Mesothelial cell of epicardium (in vitro differentiated cells): ENCODE measurements around the gene ZNF155. TPM values are rescaled to one million over a fixed set of nuclear protein-coding genes. Genes with fewer than 3 reads are reported as not detected.

Experiments used
- DNase-seq, 2 experiments: peaks; one replicate each; pipeline ENCODE4 v3.0.0; 2021; ENCODE audit warnings: low spot score in 2 of 2; ENCODE audit not compliant: unreplicated experiment in 2 of 2
- H3K27ac Mint-ChIP-seq: 2 replicates; pipeline ENCODE4 v1.8.0; 2021; ENCODE audit warnings: mixed read lengths
- H3K27me3 Mint-ChIP-seq: 2 replicates; pipeline ENCODE4 v1.8.0; 2021; ENCODE audit warnings: low read depth, mixed read lengths
- H3K36me3 Mint-ChIP-seq: 2 replicates; pipeline ENCODE4 v1.8.0; 2021; ENCODE audit warnings: mixed read lengths
- H3K4me1 Mint-ChIP-seq: 2 replicates; pipeline ENCODE4 v1.8.0; 2021; ENCODE audit warnings: mixed read lengths
- H3K4me3 Mint-ChIP-seq: 2 replicates; pipeline ENCODE4 v1.8.0; 2021; ENCODE audit warnings: mild to moderate bottlenecking, moderate library complexity, mixed read lengths
- H3K9me3 Mint-ChIP-seq: 2 replicates; pipeline ENCODE4 v1.8.0; 2021; ENCODE audit warnings: mixed read lengths
- total RNA-seq: library from RNA; stranded (reverse); gene quantifications from 3 replicates; pipeline ENCODE4 v1.2.1, GENCODE V29; 2021
- TF ChIP-seq, protein P1 (sequence below): fragments of 200-600 bp; sonication (generic); IDR thresholded peaks from one replicate; pipeline ENCODE4 v1.5.0; 2021; ENCODE audit warnings: antibody characterized with exemption; ENCODE audit not compliant: unreplicated experiment

The ZNF155 gene
- total RNA-seq, 1 donor from 2014 or later = 14.2 TPM

DNA sequence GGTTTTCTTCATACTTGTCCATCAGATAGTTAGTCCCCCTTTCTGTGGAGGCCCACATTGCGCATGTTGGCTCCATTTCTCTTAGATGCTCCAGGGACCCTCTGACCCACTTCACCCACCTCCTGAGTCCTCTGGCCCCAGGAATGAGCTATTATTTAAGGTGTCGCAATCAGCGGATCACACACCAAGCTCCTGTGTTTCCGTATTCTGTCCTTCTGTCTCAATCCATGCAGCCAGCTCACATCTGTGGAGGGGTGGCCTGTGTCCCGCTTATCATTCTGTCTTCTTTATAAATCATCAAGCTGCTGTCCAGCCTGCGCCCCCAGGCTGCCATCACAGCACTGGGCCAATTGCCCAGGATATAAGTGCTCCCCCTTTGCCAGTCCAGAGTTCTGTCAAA is 23.5 kb downstream of the ZNF155 start:
- Mint-ChIP-seq H3K4me1 (peaks cover 8% of the 10 kb centered on the region), H3K36me3 (peaks cover 65% of the 10 kb centered on the region), H3K27me3 (no peaks in the 10 kb centered on the region), H3K9me3 (peaks cover 62% of the 10 kb centered on the region), H3K4me3 (no peak overlapping the region), H3K27ac (no peak overlapping the region)
- TF ChIP-seq, protein P1, sequence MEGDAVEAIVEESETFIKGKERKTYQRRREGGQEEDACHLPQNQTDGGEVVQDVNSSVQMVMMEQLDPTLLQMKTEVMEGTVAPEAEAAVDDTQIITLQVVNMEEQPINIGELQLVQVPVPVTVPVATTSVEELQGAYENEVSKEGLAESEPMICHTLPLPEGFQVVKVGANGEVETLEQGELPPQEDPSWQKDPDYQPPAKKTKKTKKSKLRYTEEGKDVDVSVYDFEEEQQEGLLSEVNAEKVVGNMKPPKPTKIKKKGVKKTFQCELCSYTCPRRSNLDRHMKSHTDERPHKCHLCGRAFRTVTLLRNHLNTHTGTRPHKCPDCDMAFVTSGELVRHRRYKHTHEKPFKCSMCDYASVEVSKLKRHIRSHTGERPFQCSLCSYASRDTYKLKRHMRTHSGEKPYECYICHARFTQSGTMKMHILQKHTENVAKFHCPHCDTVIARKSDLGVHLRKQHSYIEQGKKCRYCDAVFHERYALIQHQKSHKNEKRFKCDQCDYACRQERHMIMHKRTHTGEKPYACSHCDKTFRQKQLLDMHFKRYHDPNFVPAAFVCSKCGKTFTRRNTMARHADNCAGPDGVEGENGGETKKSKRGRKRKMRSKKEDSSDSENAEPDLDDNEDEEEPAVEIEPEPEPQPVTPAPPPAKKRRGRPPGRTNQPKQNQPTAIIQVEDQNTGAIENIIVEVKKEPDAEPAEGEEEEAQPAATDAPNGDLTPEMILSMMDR = no peak
- no peak for DNase-seq

- Mint-ChIP-seq H3K27ac (no peak overlapping the region), H3K4me1 (no peaks in the 10 kb centered on the region), H3K9me3 (peaks cover 86% of the 10 kb centered on the region), H3K4me3 (no peak overlapping the region), H3K36me3 (peaks cover 82% of the 10 kb centered on the region), H3K27me3 (no peaks in the 10 kb centered on the region)
- TF ChIP-seq, protein P1 = no peak
- DNase-seq = no peak
Observed at GRCh38 chr19:44010468-44010867, 26.5 kb downstream of the ZNF155 start.

GRCh38 chr19:44019498-44019897 is 35.5 kb downstream of the ZNF155 start:
- peaks cover under 1% of the 10 kb centered on the region for H3K36me3 Mint-ChIP-seq
- H3K4me3 Mint-ChIP-seq = no peak overlapping the region
- TF ChIP-seq, protein P1 = no peak
- H3K27me3 Mint-ChIP-seq = peaks cover 20% of the 10 kb centered on the region
- H3K4me1 Mint-ChIP-seq = no peaks in the 10 kb centered on the region
- peaks cover 49% of the 10 kb centered on the region for H3K9me3 Mint-ChIP-seq
- no peak for DNase-seq
- H3K27ac Mint-ChIP-seq = no peak overlapping the region

GRCh38 chr19:44021221-44021620 is 37.2 kb downstream of the ZNF155 start:
- H3K4me1 Mint-ChIP-seq = peaks cover 13% of the 10 kb centered on the region
- peaks cover 39% of the 10 kb centered on the region for H3K9me3 Mint-ChIP-seq

DNA sequence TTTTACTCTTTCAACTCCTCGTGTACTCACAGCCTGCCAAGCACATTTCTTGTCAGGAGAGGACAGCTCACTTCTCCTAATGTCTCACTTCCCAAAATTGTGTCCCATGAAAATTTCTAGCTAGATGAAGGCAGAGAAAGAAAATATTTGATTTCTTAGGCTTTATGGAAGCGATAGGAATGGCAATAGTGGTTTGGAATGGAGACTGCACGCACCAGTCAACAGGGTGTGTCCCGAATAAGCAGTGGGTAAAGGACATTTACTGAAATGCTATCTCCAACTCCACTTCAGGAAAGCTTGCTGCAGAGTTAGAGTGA is 40.9 kb downstream of the ZNF155 start:
- Mint-ChIP-seq H3K27ac (peak overlapping the region; percentile 98), H3K36me3 (peaks cover 42% of the 10 kb centered on the region), H3K9me3 (peaks cover 37% of the 10 kb centered on the region), H3K4me1 (peaks cover 14% of the 10 kb centered on the region), H3K4me3 (peak overlapping the region; percentile 100), H3K27me3 (peaks cover 19% of the 10 kb centered on the region)
- no peak for DNase-seq
- TF ChIP-seq, protein P1 = no peak

More at GRCh38 chr19:44021221-44021620, 37.2 kb downstream of the ZNF155 start:
- no peak for DNase-seq
- Mint-ChIP-seq H3K27me3 (peaks cover 20% of the 10 kb centered on the region), H3K36me3 (peaks cover 8% of the 10 kb centered on the region), H3K4me3 (no peak overlapping the region), H3K27ac (no peak overlapping the region)
- TF ChIP-seq, protein P1 = no peak
